Subcutaneous adipose tissue (tissue), 4 donors: Measurements from ENCODE around the gene DPY30. TPM values are rescaled to one million over a fixed set of nuclear protein-coding genes. Genes with fewer than 3 reads are reported as not detected.

Experiments used
- CTCF ChIP-seq: fragments of 450-650 bp; IDR thresholded peaks from one replicate; pipeline ENCODE4 v1.5.1; 2016; ENCODE audit warnings: low read depth, mild to moderate bottlenecking, control low read depth, antibody characterized with exemption, moderate library complexity
- total RNA-seq, 4 donors: library from RNA; depleted of rRNA; stranded (reverse); fragments of >200 nt; gene quantifications; one replicate each; pipeline ENCODE4 v1.1.0, GENCODE V29; 2016

Gene DPY30
- total RNA-seq, 4 donors from 2014 or later = 22.2 to 69.3 (median 51.8) TPM

- TF ChIP-seq CTCF = no peak
Observed at GRCh38 chr2:32002406-32002805, 37.2 kb downstream of the DPY30 start.

DNA sequence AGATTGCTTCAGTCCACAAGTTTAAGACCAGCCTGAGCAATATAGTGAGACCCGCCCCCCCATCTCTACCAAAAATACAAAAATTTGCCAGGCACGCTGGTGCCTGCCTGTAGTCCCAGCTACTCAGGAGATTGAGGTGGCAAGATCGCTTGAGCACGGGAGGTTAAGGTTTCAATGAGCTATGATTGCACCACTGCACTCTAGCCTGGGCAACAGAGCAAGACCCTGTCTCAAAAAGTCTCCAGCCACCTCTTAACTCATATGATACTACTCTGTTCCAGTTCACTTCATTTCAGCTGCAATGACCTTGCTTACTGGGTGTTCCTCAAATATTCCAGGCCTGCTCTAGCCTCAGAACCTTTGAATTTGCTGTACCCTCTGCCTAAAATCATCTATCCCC lies 40.2 kb downstream of the DPY30 start:
- no peak for TF ChIP-seq CTCF

DNA sequence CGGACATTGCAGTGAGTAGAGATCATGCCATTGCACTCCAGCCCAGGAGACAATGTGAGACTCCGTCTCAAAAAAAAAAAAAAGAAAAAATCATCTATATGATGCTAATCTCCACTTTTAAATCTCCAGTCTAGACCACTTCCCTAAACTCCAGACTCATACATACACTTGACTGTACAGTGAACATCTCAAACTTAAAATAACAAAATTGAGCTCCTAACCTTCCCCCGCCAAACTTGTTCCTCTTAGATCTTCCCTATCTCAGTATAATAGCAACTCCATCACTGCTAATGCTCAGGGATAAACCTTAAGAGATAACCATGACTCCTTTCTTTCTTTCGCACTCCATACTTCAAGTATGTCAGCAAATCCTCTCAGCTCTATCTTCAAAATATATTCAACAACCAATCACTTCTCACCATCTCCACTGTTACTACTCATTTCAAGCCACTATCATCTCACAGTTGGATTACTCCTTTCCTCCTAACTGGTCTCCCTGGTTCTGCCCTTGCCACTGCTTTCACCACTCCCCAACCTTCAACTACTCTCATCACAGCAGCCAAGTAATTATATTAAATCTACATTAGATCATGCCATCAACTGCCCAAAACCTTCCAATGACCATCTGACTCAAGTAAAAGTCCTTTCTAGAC lies 40.7 kb downstream of the DPY30 start:
- TF ChIP-seq CTCF = no peak

GRCh38 chr2:31997653-31998052 lies 42.0 kb downstream of the DPY30 start:
- no peak for TF ChIP-seq CTCF

- TF ChIP-seq CTCF = no peak
Observed at GRCh38 chr2:31996571-31997150, 42.9 kb downstream of the DPY30 start.

GRCh38 chr2:31992934-31993333 lies 46.7 kb downstream of the DPY30 start:
- no peak for TF ChIP-seq CTCF

DNA sequence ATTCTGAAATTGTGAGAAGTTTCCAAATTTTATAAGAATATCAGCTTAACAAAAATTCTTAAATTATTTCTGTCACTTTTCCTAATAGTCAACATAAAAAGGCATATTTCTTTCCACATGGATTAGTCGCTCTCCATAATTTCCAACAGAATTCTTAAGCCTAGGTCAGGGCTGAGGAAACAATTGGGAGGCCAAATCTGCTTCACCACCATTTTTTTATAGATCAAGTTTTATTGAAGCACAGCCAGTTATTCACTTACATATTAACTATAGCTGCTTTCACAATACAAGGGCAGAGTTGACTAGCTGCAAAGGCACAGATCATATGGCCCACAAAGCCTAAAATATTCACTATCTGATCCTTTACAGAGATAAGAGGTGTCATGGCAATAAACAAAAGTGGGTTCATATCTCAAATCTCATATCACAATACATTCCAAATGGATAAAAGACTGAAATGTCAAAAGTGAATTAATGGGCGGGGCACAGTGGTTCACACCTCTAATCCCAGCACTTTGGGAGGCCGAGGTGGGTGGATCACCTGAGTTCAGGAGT lies 47.5 kb downstream of the DPY30 start:
- no peak for TF ChIP-seq CTCF
